Central memory CD4-positive, alpha-beta T cell (primary cell): ENCODE data around the gene HINFP.
"Not testable (repeated sequence)": the region's sequence is repeated elsewhere in the genome, so short reads cannot be mapped to it uniquely, and the experiment has no call there.

ENCODE experiments used
- DNase-seq: peaks from one replicate; pipeline ENCODE4 v3.0.0; 2022

Gene HINFP

DNA sequence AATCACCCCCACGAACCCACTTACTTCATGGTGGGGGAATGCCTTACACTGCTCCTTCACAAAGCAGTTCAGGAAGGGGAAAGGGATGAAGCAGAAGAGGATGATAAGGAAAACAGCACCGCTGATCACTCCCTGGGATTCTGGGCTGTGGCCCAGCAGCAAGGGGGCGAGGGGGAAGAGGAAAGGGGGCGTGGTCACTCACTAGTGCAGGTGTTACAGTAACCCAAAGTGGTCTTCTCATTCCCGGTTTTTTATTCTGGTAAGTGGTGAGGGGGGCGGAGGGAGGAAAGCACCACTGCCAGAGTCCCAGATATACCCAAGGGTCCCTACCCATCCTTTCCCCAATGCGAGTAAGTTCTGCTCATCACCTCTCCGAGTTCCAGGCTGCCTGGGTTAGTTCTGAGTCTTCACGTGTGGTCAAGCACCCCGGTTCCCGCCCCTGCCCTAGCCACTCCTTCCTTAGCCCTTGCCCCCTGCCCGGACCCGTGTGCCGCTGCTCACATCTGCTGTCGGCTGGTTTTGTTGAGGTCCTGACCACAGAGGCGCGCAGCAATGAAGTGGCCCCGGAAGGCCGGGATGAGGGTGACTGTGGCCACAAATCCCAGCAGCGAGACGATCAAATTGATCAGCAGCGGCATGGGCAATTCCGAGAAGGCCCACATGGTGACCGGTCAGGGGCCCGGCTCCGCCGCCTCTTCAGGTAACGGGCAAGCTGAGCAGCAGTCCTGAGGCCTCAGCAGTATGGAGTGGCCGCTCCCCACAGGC lies 20.2 kb upstream of the HINFP start:
- no peak for DNase-seq

GRCh38 chr11:119101759-119102423 lies 19.5 kb upstream of the HINFP start, which contains the start of gene DPAGT1:
TSS of gene DPAGT1 (minus strand) at chr11:119101853. CDS start at chr11:119101655, 198 bp downstream.
- peak; percentile 85 for DNase-seq

DNA sequence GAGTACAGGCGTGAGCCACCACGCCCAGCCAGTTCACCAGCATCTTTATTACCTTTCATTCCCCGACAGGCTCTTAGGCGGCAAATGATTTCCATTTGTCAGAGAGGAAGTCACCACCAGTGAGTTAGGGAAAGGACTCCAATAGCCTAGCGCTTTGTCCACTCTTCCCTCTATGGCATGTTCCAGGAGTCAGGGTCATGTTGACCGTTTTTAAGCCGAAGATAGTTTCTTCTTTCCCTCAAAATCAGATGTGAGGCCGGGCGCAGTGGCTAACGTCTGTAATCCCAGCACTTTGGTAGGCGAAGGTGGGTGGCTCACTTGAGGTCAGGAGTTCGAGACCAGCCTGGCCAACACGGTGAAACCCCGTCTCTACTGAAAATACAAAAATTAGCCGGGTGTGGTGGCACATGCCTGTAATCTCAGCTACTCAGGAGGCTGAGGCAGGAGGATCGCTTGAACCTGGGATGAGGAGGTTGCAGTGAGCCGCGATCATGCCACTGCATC lies 18.2 kb upstream of the HINFP start:
- not testable (repeated sequence) for DNase-seq

- no peak for DNase-seq
Observed at GRCh38 chr11:119103793-119104192, 17.6 kb upstream of the HINFP start.

- DNase-seq, result peak; percentile 86
Observed at GRCh38 chr11:119106564-119107537, 14.5 kb upstream of the HINFP start, which contains the start of gene C2CD2L. TSS of gene C2CD2L (plus strand) at chr11:119107344. CDS start at chr11:119107742, 398 bp downstream.

- DNase-seq, result no peak
Observed at GRCh38 chr11:119107538-119108145, 13.7 kb upstream of the HINFP start.

DNA sequence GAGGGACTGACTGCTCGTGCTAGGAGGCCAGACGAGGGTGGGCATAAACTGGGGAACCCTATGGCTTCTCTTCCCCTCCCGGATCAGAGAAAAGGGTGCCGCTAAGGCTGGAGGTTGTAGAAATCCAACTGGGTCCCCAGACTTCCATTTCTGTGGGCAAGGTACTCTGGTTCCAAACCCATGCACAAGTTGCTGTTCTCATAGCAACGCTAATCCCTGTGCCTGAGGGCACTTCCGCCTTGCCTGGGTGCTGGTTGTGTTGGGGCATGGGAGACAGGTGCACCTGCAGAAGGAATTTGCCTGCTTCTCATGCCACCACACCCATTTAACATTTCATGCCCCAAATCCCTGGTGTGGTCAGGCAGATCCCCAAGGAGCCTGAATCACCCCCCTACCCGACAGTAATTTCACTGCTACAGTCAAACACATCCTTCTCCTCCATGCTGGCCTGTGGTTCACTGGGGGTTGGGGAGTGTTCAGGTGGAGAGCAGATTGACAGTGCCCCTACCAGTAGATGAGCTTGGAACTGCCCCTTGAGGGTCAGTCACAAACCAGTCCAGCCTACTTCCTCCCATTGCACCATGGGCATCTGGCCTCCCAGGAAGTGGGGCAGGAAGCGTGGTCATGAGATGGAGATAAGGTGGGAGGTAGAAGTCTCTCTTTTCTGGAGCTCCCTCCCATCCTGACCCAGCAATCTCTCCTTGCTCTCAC lies 13.1 kb upstream of the HINFP start:
- peak; percentile 46 for DNase-seq

- DNase-seq, result no peak
Observed at GRCh38 chr11:119108857-119109221, 12.5 kb upstream of the HINFP start.

- DNase-seq, result no peak
Observed at GRCh38 chr11:119109843-119110242, 11.5 kb upstream of the HINFP start.

DNA sequence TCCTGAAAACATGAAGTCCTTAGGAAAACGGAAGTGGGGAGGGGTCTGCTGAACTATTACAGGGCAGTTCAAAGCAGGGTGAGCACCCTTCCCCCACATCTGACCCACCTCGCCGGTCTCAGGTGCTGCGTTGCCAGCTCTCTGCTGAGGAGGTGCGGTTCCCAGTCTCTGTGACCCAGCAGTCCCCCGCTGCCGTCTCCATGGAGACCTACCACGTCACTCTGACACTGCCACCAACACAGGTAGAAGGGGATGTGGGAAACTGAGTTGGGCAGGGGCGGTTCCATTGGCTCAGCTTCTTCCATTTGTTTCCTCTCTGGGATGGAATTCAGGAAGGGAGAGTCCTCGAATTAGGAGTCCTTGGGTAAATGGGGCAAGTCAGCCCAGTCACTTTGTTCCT lies 10.9 kb upstream of the HINFP start:
- DNase-seq, result no peak

DNA sequence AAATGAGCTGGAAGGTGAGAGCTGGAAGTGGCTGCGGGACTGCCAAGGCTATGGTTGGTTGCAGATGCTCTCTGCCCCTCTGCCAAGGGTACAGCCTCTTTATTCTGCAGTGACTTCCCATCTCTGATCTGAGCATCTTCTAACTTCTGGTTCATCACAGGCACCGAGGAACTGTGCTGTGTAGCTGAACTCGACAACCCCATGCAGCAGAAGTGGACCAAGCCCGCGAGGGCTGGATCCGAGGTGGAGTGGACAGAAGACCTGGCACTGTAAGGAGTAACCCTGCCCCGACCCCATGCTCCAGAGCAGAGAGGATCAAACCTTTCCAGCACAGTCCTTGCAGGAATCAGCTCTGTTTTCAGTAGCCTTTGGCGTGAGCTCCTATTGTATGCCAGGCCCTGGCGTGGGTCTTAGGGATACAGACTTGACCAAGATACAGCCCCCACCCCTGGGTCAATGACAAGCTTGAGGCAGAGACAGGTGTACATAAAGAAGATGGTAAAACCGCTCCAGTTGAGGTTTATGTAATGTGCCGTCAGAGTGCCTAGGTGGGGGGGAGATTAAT lies 9.9 kb upstream of the HINFP start:
- no peak for DNase-seq

- no peak for DNase-seq
Observed at GRCh38 chr11:119112314-119113020, 8.9 kb upstream of the HINFP start.

DNA sequence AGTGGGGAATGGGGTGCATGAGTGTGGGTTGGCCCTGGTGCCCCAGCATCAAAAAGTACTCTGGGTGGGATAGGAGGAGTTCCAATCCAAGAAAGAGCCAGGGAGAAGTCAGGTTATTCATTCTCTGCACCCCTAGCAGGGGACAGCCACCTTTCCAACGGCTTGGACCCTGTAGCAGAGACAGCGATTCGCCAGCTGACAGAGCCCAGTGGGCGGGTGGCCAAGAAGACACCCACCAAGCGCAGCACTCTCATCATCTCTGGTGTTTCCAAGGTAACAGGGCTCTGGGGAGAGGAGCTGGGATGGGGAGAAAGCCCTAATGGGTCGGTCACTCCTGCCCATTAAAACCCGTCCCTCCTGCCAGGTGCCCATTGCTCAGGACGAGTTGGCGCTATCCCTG lies 7.7 kb upstream of the HINFP start:
- DNase-seq, result no peak

- DNase-seq, result no peak
Observed at GRCh38 chr11:119114351-119114750, 7.0 kb upstream of the HINFP start.

DNA sequence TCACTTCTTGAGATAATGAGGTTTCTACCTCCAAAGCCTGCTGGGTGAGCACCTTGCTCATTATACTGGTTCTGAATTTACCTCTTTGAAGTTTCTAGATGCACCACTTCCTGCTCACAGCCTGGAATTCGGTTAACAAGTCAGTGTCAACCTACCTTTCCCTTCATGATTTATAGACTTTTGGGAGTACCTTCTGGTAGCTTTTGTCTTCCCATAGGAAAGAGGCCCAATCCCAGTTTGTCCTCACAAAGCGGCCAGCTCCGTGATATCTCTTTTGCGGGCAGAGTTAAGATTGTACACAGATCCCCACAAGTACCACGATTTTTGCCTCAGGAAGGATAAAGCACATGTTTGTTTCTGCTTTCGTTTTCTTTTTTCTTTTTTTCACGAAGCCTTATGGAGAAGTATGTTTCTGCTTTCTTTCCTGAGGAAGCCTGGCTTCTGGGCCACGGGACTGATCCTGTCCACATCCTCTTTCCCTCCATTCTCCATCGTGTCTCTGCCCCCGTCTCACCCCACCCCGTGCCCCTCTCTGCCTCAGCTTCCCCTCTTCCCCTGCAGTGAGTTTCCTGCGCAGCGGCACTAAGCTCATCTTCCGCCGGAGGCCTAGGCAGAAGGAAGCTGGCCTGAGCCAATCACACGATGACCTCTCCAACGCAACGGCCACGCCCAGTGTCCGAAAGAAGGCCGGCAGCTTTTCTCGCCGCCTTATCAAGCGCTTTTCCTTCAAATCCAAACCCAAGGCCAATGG lies 5.7 kb upstream of the HINFP start:
- peak; percentile 67 for DNase-seq

GRCh38 chr11:119116235-119116594 lies 5.2 kb upstream of the HINFP start:
- DNase-seq, result no peak

DNA sequence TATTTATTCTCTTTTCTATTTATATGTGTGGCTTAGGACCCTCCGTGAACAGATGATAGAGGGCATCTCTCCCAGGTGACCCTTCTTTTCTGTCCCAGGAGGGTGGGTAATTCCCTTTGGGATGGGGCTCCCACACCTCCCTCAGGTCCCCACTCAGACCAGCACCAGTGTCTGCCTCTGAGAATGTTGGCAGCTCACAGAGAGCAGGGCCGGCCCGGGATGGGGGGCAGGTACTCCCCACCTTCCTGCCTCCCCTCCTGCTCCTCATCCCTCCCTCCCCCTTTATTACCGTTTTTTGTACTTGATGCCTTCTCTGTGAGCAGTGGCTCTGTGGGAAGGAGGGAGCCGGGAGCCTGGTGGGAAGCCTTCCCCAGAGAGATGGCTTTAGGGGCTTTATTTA lies 4.8 kb upstream of the HINFP start:
- no peak for DNase-seq

GRCh38 chr11:119117004-119117706 lies 4.2 kb upstream of the HINFP start:
- DNase-seq, result no peak

GRCh38 chr11:119118227-119118626 lies 3.2 kb upstream of the HINFP start:
- DNase-seq, result no peak
